ENCODE measurements around the gene ASIC3.

ASIC3 gene

DNA sequence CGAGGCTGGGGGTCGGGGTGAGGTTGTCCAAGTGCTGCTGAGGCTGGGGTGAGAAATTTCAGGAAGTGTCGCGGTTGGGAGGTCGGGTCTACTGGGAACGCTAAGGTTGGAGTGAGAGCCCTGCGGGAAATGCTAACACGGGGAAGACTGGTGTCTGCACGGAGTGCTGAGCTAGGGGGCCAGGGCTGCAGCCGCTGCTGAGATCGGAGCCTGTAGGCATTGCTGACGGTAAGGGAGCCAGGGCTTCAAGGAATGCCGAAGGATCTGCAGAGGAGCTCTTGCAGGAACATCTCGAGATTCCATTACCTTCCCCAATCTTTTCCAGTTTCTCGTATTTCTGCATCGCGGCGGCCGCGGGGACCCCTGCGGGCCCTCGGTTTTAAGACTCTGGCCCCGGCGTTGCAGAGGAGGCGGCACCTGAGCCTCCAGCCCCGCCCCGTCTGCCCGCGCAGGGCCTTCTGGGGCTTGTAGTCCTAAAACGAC lies 9.2 kb downstream of the ASIC3 start, which contains the start of gene CDK5:
CDK5 (minus strand) TSS at position 392 of the 483 bp plus-strand sequence; CDS start at position 343, 49 bp downstream.
- H3K4me1 ChIP-seq (ENCODE audit: control insufficient read depth, insufficient read depth, low read length) = peaks cover 22% of the 10 kb centered on the region
- peaks cover 2% of the 10 kb centered on the region for H3K36me3 ChIP-seq (ENCODE audit: control insufficient read depth, insufficient read depth, low read length)
- peak within 1 kb of the TSS; percentile 33 for H3K9ac ChIP-seq (ENCODE audit: low read length)
- no peaks in the 10 kb centered on the region for H3K27me3 ChIP-seq (ENCODE audit: control insufficient read depth, insufficient read depth, low read length)
- H3K27ac ChIP-seq (ENCODE audit: low read depth, low read length) = peak within 1 kb of the TSS; percentile 97
- peak within 1 kb of the TSS; percentile 86 for H3K4me3 ChIP-seq (ENCODE audit: low read length)

DNA sequence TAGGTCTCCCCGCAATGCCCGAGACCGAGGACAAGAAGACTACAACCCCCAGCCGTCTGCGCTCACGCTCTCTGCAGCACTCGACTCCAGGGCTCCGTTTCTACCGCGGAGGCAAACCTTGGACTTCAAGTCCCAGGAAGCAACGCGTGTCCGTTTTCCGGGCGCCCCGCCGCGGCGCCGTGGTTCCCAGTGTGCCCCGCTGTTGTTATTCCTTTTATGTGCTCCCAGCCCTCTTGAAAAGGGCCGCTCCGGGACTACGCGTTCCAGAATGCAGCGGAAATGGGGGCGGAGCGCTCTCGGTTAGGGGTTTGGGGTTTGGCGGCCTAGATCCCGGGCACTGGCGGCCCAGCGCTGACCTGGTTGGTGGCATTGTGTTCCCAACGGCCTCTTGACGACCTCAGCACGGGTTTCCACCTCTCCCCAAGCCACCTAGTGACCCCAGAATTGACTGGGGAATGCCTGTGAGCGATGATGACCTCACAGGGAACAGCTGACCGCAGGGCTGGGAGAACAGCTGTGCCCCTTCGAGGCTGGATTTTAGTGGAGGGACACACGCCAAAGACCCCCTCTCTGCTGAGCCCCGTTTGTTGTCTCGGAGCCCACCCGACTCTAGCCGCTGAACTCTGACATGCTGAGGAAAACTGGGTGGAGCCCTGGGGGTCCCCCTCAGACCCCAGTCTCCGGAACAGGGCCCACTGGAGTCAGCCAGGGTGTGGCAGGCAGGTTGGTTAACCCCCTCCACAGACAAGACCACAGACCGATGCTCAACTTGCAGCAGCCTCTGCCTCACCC lies 9.9 kb downstream of the ASIC3 start:
- H3K27ac ChIP-seq (ENCODE audit: low read depth, low read length) = peak overlapping the region; percentile 97
- peak overlapping the region; percentile 33 for H3K9ac ChIP-seq (ENCODE audit: low read length)
- peaks cover 22% of the 10 kb centered on the region for H3K4me1 ChIP-seq (ENCODE audit: control insufficient read depth, insufficient read depth, low read length)
- H3K4me3 ChIP-seq (ENCODE audit: low read length) = peak overlapping the region; percentile 71
- H3K27me3 ChIP-seq (ENCODE audit: control insufficient read depth, insufficient read depth, low read length) = no peaks in the 10 kb centered on the region
- H3K36me3 ChIP-seq (ENCODE audit: control insufficient read depth, insufficient read depth, low read length) = peaks cover 2% of the 10 kb centered on the region

DNA sequence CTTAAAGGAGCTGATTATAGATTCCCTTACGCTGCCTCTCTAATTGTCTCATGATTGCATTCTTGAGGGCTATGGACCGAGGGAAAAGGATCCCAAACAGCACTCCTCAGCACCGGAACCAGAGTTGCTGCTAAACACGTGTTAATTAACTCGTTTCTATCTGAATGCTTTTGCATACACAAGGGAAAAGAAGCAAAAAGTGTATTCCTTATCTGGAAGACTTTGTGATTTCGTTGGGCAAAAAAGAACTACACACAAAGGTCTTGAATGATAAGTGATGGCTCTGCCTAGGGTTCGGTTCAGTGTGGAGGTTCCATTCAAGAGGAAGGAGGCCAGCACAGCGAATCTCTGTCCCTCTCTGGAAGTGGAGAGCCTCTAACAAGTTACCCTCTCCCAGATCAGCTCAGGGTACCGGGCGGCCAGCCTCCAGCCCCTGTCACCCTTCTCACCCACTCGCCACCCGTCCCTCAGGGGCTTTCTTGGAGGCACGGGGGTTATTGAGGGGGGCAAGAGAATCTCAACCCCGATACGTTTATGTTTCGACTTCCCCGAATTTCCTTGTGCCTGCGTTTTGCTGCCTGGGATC lies 10.5 kb downstream of the ASIC3 start:
- no peaks in the 10 kb centered on the region for H3K27me3 ChIP-seq (ENCODE audit: control insufficient read depth, insufficient read depth, low read length)
- H3K27ac ChIP-seq (ENCODE audit: low read depth, low read length) = peak overlapping the region; percentile 97
- peak overlapping the region; percentile 71 for H3K4me3 ChIP-seq (ENCODE audit: low read length)
- H3K9ac ChIP-seq (ENCODE audit: low read length) = peak overlapping the region; percentile 72
- peaks cover 2% of the 10 kb centered on the region for H3K36me3 ChIP-seq (ENCODE audit: control insufficient read depth, insufficient read depth, low read length)
- peaks cover 25% of the 10 kb centered on the region for H3K4me1 ChIP-seq (ENCODE audit: control insufficient read depth, insufficient read depth, low read length)

DNA sequence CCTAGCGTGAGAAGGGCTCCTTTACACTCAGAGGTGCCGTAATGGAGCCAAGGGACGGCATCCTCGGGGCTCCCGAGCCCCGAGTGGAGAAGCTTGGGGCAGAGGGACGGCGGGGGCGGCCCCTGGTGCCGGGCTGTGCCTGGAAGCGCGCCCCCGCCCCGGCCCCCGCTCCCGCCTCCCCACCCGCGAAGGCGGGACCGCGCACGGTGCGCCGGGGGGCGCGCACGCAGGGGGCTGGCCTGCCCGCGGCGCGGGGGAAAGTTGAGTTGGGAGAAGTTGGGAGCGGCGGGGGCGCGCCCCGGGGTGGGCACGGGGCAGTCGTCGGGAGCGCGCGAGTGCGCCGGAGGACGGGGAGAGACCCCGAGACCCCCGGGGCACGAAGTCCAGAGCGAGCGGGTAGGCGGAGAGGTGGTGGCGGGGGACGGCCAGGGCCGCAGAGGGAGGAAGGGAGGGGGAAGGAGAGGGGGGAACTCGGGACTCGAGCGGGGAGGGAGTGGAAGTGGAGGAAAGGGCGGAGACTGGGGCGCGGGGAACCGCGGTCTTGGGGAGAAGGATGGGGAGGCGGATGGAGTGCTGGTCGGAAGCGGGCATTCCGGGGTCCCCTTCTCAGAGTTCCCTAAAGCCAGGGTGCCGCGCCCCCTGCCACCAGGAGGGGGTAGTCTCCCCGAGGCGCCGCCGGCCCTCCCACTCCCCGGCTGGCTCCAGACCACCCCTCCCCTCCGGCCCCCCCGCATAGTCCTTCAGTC lies 11.2 kb downstream of the ASIC3 start, which contains the start of gene SLC4A2:
SLC4A2 (plus strand) TSS at position 223 of the 746 bp plus-strand sequence. CDS start 2,399 bp downstream, outside the sequence.
- Histone ChIP-seq H3K36me3 (ENCODE audit: control insufficient read depth, insufficient read depth, low read length) (peaks cover 5% of the 10 kb centered on the region), H3K9ac (ENCODE audit: low read length) (peak within 1 kb of the TSS; percentile 72), H3K27me3 (ENCODE audit: control insufficient read depth, insufficient read depth, low read length) (no peaks in the 10 kb centered on the region), H3K27ac (ENCODE audit: low read depth, low read length) (peak within 1 kb of the TSS; percentile 97), H3K4me1 (ENCODE audit: control insufficient read depth, insufficient read depth, low read length) (peaks cover 25% of the 10 kb centered on the region), H3K4me3 (ENCODE audit: low read length) (peak within 1 kb of the TSS; percentile 74)

DNA sequence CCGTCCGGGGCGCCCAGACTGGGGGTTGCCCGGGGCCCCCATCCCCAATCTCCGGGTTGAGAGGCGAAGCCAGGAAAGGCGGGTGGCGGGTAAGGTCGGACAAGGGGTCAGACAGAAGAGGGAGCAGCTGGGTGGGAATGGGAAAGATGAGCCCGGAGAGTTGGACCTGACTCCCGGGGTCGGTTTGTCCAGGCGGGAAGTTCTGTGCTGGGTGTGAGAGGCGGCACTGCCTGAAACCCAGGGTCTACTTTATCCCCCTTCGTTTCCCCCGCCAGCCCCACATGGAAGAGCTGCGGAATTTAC lies 11.7 kb downstream of the ASIC3 start:
- Histone ChIP-seq H3K27me3 (ENCODE audit: control insufficient read depth, insufficient read depth, low read length) (no peaks in the 10 kb centered on the region), H3K4me1 (ENCODE audit: control insufficient read depth, insufficient read depth, low read length) (peaks cover 25% of the 10 kb centered on the region), H3K9ac (ENCODE audit: low read length) (peak overlapping the region; percentile 6), H3K36me3 (ENCODE audit: control insufficient read depth, insufficient read depth, low read length) (peaks cover 10% of the 10 kb centered on the region), H3K27ac (ENCODE audit: low read depth, low read length) (peak overlapping the region; percentile 97), H3K4me3 (ENCODE audit: low read length) (peak overlapping the region; percentile 74)

DNA sequence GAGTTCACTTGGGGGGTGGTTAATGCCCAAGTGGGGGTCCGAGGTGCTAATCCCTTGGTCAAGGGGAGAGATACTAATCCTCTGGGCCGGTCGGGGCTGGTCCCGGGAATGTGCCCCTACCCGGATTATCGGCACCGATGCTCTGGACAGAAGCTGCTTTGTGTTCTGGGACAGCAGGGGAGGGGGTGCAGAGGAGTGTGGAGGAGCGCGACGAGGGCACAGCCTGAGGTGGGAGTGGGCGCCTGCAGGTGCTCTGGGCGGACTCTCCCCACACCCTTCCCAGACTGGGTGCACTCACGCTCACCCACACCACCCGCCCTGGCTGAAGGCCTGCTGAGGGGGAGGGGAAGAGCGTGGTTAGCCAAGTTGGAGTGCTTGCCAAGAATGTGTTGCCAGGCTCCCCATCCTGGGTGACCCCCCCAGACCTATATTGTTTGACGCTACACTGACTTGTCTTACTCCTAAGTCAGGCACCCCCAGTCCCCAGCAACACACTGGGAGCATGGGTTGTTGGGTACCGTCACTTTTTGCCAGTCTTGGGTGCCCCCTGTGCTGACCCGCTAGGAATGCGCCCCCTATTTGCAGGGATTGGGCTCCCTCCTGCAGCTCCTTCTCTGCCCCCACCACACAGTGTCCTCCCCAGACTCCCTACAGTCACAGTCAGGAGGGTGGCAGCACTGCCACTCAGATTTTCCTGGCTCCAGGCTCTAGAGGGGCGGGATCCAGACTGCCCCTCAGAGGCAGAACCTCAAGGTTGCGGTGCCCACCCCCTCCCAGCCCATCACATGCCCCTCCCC lies 12.3 kb downstream of the ASIC3 start:
- peak overlapping the region; percentile 74 for H3K4me3 ChIP-seq (ENCODE audit: low read length)
- no peaks in the 10 kb centered on the region for H3K27me3 ChIP-seq (ENCODE audit: control insufficient read depth, insufficient read depth, low read length)
- H3K36me3 ChIP-seq (ENCODE audit: control insufficient read depth, insufficient read depth, low read length) = peaks cover 16% of the 10 kb centered on the region
- H3K4me1 ChIP-seq (ENCODE audit: control insufficient read depth, insufficient read depth, low read length) = peaks cover 25% of the 10 kb centered on the region
- H3K27ac ChIP-seq (ENCODE audit: low read depth, low read length) = peak overlapping the region; percentile 97
- H3K9ac ChIP-seq (ENCODE audit: low read length) = peak overlapping the region; percentile 6

DNA sequence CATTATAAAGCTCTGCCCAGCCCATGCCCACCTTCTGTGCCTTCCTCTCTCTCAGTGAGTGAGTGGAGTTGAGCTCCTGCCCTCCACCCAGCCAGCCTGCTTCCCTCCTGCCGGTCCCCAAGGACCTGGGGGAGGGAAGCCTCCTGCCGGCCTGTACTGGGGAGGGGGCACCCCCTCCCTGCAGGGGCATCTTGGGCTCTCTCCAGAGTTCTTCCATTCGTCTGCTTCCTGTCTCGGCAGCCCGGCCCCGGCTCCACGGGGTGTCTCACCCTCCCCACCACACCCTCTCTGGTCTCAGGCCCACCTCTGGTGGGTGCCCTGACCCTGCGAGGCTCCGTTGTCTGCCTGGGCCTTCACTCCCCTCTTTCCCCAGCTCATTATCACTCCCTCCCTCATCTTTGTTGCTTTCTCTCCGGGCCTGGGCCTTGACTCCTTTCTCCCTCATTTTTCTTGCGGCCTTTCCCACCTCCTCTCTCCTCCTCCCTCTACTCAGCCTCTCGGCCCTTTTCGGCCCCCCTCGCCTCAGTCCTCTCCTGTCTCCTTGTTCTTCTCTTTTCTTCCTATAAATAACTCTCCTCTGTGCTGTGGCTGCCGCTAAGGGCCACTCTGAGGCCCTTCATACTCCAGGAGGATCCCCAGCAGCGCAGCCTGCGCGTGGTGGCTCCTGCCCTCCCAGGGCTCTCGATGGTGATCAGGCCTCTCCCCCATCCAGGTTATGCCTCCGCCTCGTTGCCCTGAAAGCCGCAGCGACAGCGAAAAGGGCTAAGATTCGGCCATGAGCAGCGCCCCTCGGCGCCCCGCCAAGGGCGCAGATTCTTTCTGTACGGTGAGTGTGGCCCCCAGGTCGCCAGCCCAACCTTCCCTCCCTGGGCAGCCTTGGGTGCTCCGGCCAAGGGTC lies 13.1 kb downstream of the ASIC3 start:
- peaks cover 18% of the 10 kb centered on the region for H3K36me3 ChIP-seq (ENCODE audit: control insufficient read depth, insufficient read depth, low read length)
- peak overlapping the region; percentile 97 for H3K27ac ChIP-seq (ENCODE audit: low read depth, low read length)
- H3K4me1 ChIP-seq (ENCODE audit: control insufficient read depth, insufficient read depth, low read length) = peaks cover 25% of the 10 kb centered on the region
- peak overlapping the region; percentile 40 for H3K4me3 ChIP-seq (ENCODE audit: low read length)
- H3K27me3 ChIP-seq (ENCODE audit: control insufficient read depth, insufficient read depth, low read length) = no peaks in the 10 kb centered on the region
- peak overlapping the region; percentile 17 for H3K9ac ChIP-seq (ENCODE audit: low read length)

DNA sequence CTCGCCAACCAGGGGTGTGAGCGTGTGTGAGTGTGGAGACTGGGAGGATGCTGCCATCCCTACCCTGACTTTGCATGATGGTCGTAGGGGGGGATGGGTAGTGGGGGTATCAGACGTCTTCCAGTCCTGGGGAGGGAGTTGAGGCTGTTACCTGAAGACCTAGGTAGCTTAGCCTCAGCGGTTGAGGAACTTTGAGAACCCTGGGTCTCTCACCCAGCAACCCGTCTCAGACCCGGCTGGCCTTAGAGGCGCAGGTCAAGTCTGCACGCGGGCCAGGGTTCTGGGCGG lies 13.7 kb downstream of the ASIC3 start:
- Histone ChIP-seq H3K27me3 (ENCODE audit: control insufficient read depth, insufficient read depth, low read length) (no peaks in the 10 kb centered on the region), H3K36me3 (ENCODE audit: control insufficient read depth, insufficient read depth, low read length) (peaks cover 23% of the 10 kb centered on the region), H3K27ac (ENCODE audit: low read depth, low read length) (peak overlapping the region; percentile 97), H3K4me3 (ENCODE audit: low read length) (peak overlapping the region; percentile 40), H3K4me1 (ENCODE audit: control insufficient read depth, insufficient read depth, low read length) (peaks cover 23% of the 10 kb centered on the region), H3K9ac (ENCODE audit: low read length) (no peak overlapping the region)

DNA sequence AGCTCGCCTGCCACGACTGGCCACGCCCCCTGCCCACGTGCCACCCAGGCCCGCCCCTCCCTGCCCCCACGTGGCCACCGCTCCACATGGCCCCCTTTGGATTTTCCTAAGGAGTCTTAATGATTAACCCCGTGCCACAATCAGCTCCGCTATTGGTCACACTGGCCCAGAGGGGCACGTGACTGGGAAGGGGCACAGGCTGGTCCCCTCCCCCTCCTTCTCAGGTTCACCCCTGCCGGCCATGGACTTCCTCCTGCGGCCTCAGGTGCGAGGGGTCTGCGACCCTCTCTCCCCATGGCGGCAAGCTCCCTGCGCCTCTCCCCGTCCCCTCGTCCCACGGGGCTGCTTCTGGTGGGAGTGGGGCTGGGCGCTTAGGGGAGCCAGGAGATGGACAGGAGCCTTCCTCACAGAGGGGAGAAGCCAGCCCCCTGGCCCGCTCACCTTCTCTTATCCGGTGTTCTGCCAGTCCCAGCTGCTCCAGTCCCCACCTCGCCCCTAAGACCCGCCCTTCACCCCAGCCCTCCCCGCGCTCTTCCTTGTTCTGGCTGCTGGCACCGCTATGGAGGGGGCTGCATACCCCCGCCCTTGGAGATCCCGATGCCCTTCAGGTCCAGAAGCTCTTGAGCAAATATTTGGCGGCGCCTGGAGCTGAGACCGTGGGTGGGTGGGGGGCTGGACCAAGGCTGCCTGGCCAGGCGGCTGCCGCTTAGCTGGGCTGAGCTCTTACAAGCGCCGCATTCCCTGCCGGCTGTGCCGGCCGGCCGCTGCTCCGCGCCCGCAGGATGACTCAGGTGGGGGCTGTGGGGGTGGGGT lies 14.3 kb downstream of the ASIC3 start:
- peaks cover 28% of the 10 kb centered on the region for H3K36me3 ChIP-seq (ENCODE audit: control insufficient read depth, insufficient read depth, low read length)
- H3K4me3 ChIP-seq (ENCODE audit: low read length) = peak overlapping the region; percentile 11
- H3K27me3 ChIP-seq (ENCODE audit: control insufficient read depth, insufficient read depth, low read length) = no peaks in the 10 kb centered on the region
- H3K9ac ChIP-seq (ENCODE audit: low read length) = no peak overlapping the region
- H3K27ac ChIP-seq (ENCODE audit: low read depth, low read length) = peak overlapping the region; percentile 97
- peaks cover 20% of the 10 kb centered on the region for H3K4me1 ChIP-seq (ENCODE audit: control insufficient read depth, insufficient read depth, low read length)

DNA sequence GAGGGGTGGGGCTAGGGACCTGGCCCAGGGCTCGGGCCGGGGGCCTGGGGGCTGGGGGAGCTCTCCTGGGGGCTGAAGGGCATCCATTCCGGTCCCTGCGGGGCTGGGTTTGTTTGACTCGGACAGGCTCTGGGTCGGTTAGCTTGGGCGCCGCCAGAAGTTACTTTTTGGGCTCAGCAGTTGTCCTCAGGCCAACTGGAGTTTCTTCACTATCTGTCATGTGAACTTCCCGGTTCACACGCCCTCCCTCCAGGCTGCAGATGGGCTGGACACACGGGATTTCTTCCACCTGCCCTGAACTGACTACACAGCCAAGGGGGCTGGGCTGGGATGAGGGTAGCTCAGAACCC lies 14.9 kb downstream of the ASIC3 start:
- Histone ChIP-seq H3K4me3 (ENCODE audit: low read length) (peak overlapping the region; percentile 13), H3K27ac (ENCODE audit: low read depth, low read length) (peak overlapping the region; percentile 46), H3K9ac (ENCODE audit: low read length) (peak overlapping the region; percentile 7), H3K4me1 (ENCODE audit: control insufficient read depth, insufficient read depth, low read length) (peaks cover 20% of the 10 kb centered on the region), H3K36me3 (ENCODE audit: control insufficient read depth, insufficient read depth, low read length) (peaks cover 33% of the 10 kb centered on the region), H3K27me3 (ENCODE audit: control insufficient read depth, insufficient read depth, low read length) (no peaks in the 10 kb centered on the region)

DNA sequence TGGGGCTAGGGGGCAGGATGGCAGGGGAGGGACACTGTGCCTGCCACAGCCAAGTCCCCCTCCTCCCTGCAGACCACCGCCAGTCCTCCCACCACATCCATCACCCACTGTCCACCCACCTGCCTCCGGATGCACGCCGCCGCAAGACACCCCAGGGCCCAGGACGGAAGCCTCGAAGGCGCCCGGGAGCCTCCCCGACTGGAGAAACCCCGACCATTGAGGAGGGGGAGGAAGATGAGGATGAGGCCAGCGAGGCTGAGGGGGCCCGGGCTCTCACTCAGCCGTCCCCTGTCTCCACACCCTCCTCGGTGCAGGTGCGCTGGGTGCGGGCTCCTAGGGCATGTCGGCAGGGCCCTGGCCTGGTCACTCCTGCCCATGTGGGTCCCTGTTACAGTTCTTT lies 16.1 kb downstream of the ASIC3 start:
- no peak overlapping the region for H3K4me3 ChIP-seq (ENCODE audit: low read length)
- peaks cover 11% of the 10 kb centered on the region for H3K4me1 ChIP-seq (ENCODE audit: control insufficient read depth, insufficient read depth, low read length)
- no peaks in the 10 kb centered on the region for H3K27me3 ChIP-seq (ENCODE audit: control insufficient read depth, insufficient read depth, low read length)
- no peak overlapping the region for H3K27ac ChIP-seq (ENCODE audit: low read depth, low read length)
- H3K9ac ChIP-seq (ENCODE audit: low read length) = no peak overlapping the region
- peaks cover 35% of the 10 kb centered on the region for H3K36me3 ChIP-seq (ENCODE audit: control insufficient read depth, insufficient read depth, low read length)

All from rectal smooth muscle tissue (tissue), 1 donor.